HCT116 (cell line): ENCODE results near the gene AK2. TPM values are rescaled to one million over a fixed set of nuclear protein-coding genes. Genes with fewer than 3 reads are reported as not detected.

Experiments used
- ATAC-seq: fragments of 200-7000 bp; cut with Tn5 transposase; 2 replicates; pipeline ENCODE4 v1.9.1; 2020; ENCODE audit warnings: mild to moderate bottlenecking, moderate library complexity
- BruUV-seq: library from RNA; stranded (reverse); fragments of 400-500 nt; replicated peaks from 2 replicates; lab custom pipeline; 2021; lab: Mats Ljungman, UMichigan
- CTCF ChIA-PET: fragments of 300-600 bp; sonication (Branson Sonifier 250); formaldehyde crosslinking; loops from one replicate; lab custom pipeline; 2021; ENCODE audit warnings: antibody characterized with exemption; lab: Charles Lee
- POLR2A ChIA-PET: fragments of 300-600, 350-600 bp; sonication (Branson Sonifier 250); formaldehyde crosslinking; loops from one replicate; lab custom pipeline; 2021; ENCODE audit warnings: antibody characterized with exemption; lab: Charles Lee
- RAD21 ChIA-PET, 2 experiments: fragments of 300-600 bp; sonication (Branson Sonifier 250); formaldehyde crosslinking; loops; one replicate each; lab custom pipeline; 2023; ENCODE audit warnings: low total read pairs in 2 of 2; ENCODE audit not compliant: uncharacterized antibody in 2 of 2, unreplicated experiment in 2 of 2, low non-redundant PET in 1 of 2; lab: Charles Lee
- DNase-seq: peaks from one replicate; pipeline ENCODE4 v3.0.0-alpha.2; 2010; ENCODE audit warnings: low read depth, low spot score
- H2AFZ ChIP-seq: fragments of 200-600 bp; shearing (Covaris generic), sonication (generic); 2 replicates; pipeline ENCODE4 v1.6.1; 2017; ENCODE audit warnings: low read depth, mixed run types, mixed read lengths, antibody characterized with exemption, low read length; ENCODE audit not compliant: poor library complexity, severe bottlenecking
- H3K27ac ChIP-seq: 2 replicates; pipeline ENCODE4 v1.5.1; 2012; ENCODE audit warnings: low read depth, low read length
- H3K27me3 ChIP-seq: fragments of 200-600 bp; sonication (generic); 2 replicates; pipeline ENCODE4 v1.6.1; 2016; ENCODE audit warnings: mixed run types, low read length, mixed read lengths; ENCODE audit not compliant: insufficient read depth
- H3K36me3 ChIP-seq, 2 experiments: fragments of 200-500 bp in 1 of 2; fragments of 200-600 bp in 1 of 2; sonication (Bioruptor generic) in 1 of 2; sonication (generic) in 1 of 2; 2 replicates each; pipeline versions ENCODE4 v1.5.1 to v1.6.1; 2014 to 2016; ENCODE audit warnings: low read length in 2 of 2, inconsistent platforms in 1 of 2, mixed read lengths in 1 of 2, mixed run types in 1 of 2; ENCODE audit not compliant: insufficient read depth in 2 of 2, control insufficient read depth in 1 of 2
- H3K4me1 ChIP-seq, 2 experiments: fragments of 200-600 bp in 1 of 2; sonication (generic) in 1 of 2; 2 replicates each; pipeline versions ENCODE4 v1.5.1 to v1.6.1; 2012 to 2017; ENCODE audit warnings: low read length in 2 of 2, inconsistent platforms in 1 of 2, mild to moderate bottlenecking in 1 of 2, mixed read lengths in 1 of 2, mixed run types in 1 of 2, moderate library complexity in 1 of 2; ENCODE audit not compliant: insufficient read depth in 2 of 2, control insufficient read depth in 1 of 2
- H3K4me2 ChIP-seq: fragments of 200-600 bp; sonication (generic); 2 replicates; pipeline ENCODE4 v1.6.1; 2017; ENCODE audit warnings: mixed run types, low read length, mixed read lengths
- H3K4me3 ChIP-seq, 2 experiments: fragments of 200-600 bp in 1 of 2; sonication (generic) in 1 of 2; replicated peaks in 1 of 2; 2 replicates each; pipeline ENCODE4 v1.5.1; 2011 to 2016; ENCODE audit warnings: low read length in 2 of 2, control low read depth in 1 of 2, low read depth in 1 of 2, mild to moderate bottlenecking in 1 of 2, mixed read lengths in 1 of 2, mixed run types in 1 of 2
- H3K79me2 ChIP-seq: fragments of 200-600 bp; sonication (generic); 2 replicates; pipeline ENCODE4 v1.6.1; 2017; ENCODE audit warnings: mild to moderate bottlenecking, mixed run types, low read length, moderate library complexity, mixed read lengths; ENCODE audit not compliant: insufficient read depth
- H3K9ac ChIP-seq: fragments of 200-600 bp; sonication (generic); 2 replicates; pipeline ENCODE4 v1.6.1; 2016; ENCODE audit warnings: low read length, mixed read lengths
- H3K9me2 ChIP-seq: fragments of 200-600 bp; sonication (generic), shearing (Covaris generic); 2 replicates; pipeline ENCODE4 v1.6.1; 2017; ENCODE audit warnings: mixed run types, mild to moderate bottlenecking, moderate library complexity; ENCODE audit not compliant: insufficient read depth
- H3K9me3 ChIP-seq, 2 experiments: fragments of 200-500 bp in 1 of 2; fragments of 200-600 bp in 1 of 2; sonication (Bioruptor generic) in 1 of 2; sonication (generic) in 1 of 2; 2 replicates each; pipeline ENCODE4 v1.6.1; 2014 to 2017; ENCODE audit warnings: low read length in 2 of 2, mixed read lengths in 2 of 2, inconsistent platforms in 1 of 2, low read depth in 1 of 2, mild to moderate bottlenecking in 1 of 2, mixed run types in 1 of 2, moderate library complexity in 1 of 2; ENCODE audit not compliant: control insufficient read depth in 1 of 2, insufficient read depth in 1 of 2
- H4K20me1 ChIP-seq: fragments of 200-600 bp; sonication (generic), shearing (Covaris generic); 2 replicates; pipeline ENCODE4 v1.6.1; 2017; ENCODE audit warnings: mixed run types, mild to moderate bottlenecking, moderate library complexity; ENCODE audit not compliant: insufficient read depth
- ATF3 ChIP-seq: IDR thresholded peaks from 2 replicates; pipeline ENCODE4 v1.6.1; 2012
- CTCF ChIP-seq, 3 experiments: fragments of 200-600 bp in 1 of 3; sonication (generic) in 1 of 3; IDR thresholded peaks in 2 of 3; conservative IDR thresholded peaks in 1 of 3; 2 replicates each; pipeline ENCODE4 v1.5.1; 2012 to 2017; ENCODE audit warnings: low read depth in 2 of 3, low read length in 2 of 3, antibody characterized with exemption in 1 of 3, borderline replicate concordance in 1 of 3, control low read depth in 1 of 3, mild to moderate bottlenecking in 1 of 3, mixed read lengths in 1 of 3, mixed run types in 1 of 3, moderate library complexity in 1 of 3; ENCODE audit not compliant: insufficient read depth in 1 of 3
- EGR1 ChIP-seq: IDR thresholded peaks from 2 replicates; pipeline ENCODE4 v1.6.1; 2012; ENCODE audit warnings: low read depth
- ELF1 ChIP-seq: IDR thresholded peaks from 2 replicates; pipeline ENCODE4 v1.6.1; 2012; ENCODE audit warnings: low read depth, borderline replicate concordance
- JUND ChIP-seq: IDR thresholded peaks from 2 replicates; pipeline ENCODE4 v1.6.1; 2012
- MAX ChIP-seq: IDR thresholded peaks from 2 replicates; pipeline ENCODE4 v1.6.1; 2012
- POLR2A ChIP-seq: IDR thresholded peaks from 2 replicates; pipeline ENCODE4 v1.7.0; 2011; ENCODE audit warnings: borderline replicate concordance; ENCODE audit not compliant: insufficient read depth, insufficient read length; ENCODE audit errors: extremely low read depth
- POLR2AphosphoS5 ChIP-seq: IDR thresholded peaks from 2 replicates; pipeline ENCODE4 v1.6.1; 2011; ENCODE audit warnings: mild to moderate bottlenecking, low read depth, low read length, moderate library complexity
- RAD21 ChIP-seq: IDR thresholded peaks from 2 replicates; pipeline ENCODE4 v1.6.1; 2012; ENCODE audit warnings: low read depth, mild to moderate bottlenecking
- REST ChIP-seq: IDR thresholded peaks from 2 replicates; pipeline ENCODE4 v1.6.1; 2012; ENCODE audit warnings: low read depth
- SIN3A ChIP-seq: IDR thresholded peaks from 2 replicates; pipeline ENCODE4 v1.6.1; 2012; ENCODE audit warnings: low read depth
- SP1 ChIP-seq: IDR thresholded peaks from 2 replicates; pipeline ENCODE4 v1.6.1; 2012; ENCODE audit warnings: low read depth
- SRF ChIP-seq: IDR thresholded peaks from 2 replicates; pipeline ENCODE4 v1.6.1; 2012; ENCODE audit warnings: low read depth
- YY1 ChIP-seq: IDR thresholded peaks from 2 replicates; pipeline ENCODE4 v1.6.1; 2011; ENCODE audit warnings: low read length, low read depth, moderate library complexity, mild to moderate bottlenecking; ENCODE audit not compliant: insufficient replicate concordance; ENCODE audit errors: extremely low read depth
- ZBTB33 ChIP-seq: IDR thresholded peaks from 2 replicates; pipeline ENCODE4 v1.6.1; 2011; ENCODE audit warnings: mild to moderate bottlenecking, low read length, moderate library complexity; ENCODE audit not compliant: insufficient replicate concordance; ENCODE audit errors: extremely low read depth
- ZFX ChIP-seq: fragments of 450-650 bp; IDR thresholded peaks from 2 replicates; pipeline ENCODE4 v1.6.1; 2017
- ZNF274 ChIP-seq: fragments of 200-500 bp; sonication (Bioruptor generic); IDR thresholded peaks from 2 replicates; pipeline ENCODE4 v1.6.1; 2014; ENCODE audit warnings: mild to moderate bottlenecking, low read depth, low read length, inconsistent platforms
- intact Hi-C: fragments of 100-400 bp; cut with micrococcal nuclease; formaldehyde crosslinking; loops from 2 replicates; pipeline ENCODE4 v1.10.0; 2022
- total RNA-seq: library from RNA; stranded (reverse); gene quantifications from one replicate; pipeline ENCODE4 v1.2.1, GENCODE V29; 2021; ENCODE audit not compliant: unreplicated experiment

The AK2 gene
- total RNA-seq, 1 experiment from 2014 or later = 233 TPM

- H3K9ac ChIP-seq = no peak overlapping the region
- peaks cover 36 to 39% of the 10 kb centered on the region in 2 experiments; a peak in 3 of 4 replicates for H3K36me3 ChIP-seq
- H3K4me2 ChIP-seq = peak overlapping the region; percentile 20; the same call in 1 of the 2 replicates
- no TSS peak for BruUV-seq
- no peak overlapping the region for H3K4me3 ChIP-seq
- no peaks in the 10 kb centered on the region for H3K27me3 ChIP-seq
- H3K4me1 ChIP-seq = peaks cover 7 to 23% of the 10 kb centered on the region in 2 experiments
- intact Hi-C loops = loop anchor here (1.0 kb wide), 1 partner anchor 74 kb away; no protein-coding TSS in a partner anchor
- RAD21 ChIA-PET = interaction anchor here (1.0 to 1.2 kb wide), 4 partner anchors 43 to 79 kb away, joined by 3 to 10 read pairs (median 4); partner anchors contain the start of gene RNF19B (in 1 of the 2)
- DNase-seq (peak; percentile 57), ATAC-seq (peak; percentile 99)
- H3K27ac ChIP-seq = no peak overlapping the region
- POLR2A ChIA-PET = interaction anchor here (0.9 kb wide), 1 partner anchor 18 kb away, joined by 4 read pairs; no protein-coding TSS in a partner anchor
- CTCF ChIA-PET = interaction anchor here (0.7 to 3.9 kb wide), 8 partner anchors 8 to 131 kb away, joined by 3 to 41 read pairs (median 4); no protein-coding TSS in a partner anchor
- H2AFZ ChIP-seq = no peak overlapping the region
- no peaks in the 10 kb centered on the region for H3K9me3 ChIP-seq
- no peaks in the 10 kb centered on the region for H4K20me1 ChIP-seq
- no peaks in the 10 kb centered on the region for H3K9me2 ChIP-seq
- H3K79me2 ChIP-seq = peaks cover 4% of the 10 kb centered on the region; the same call in 1 of the 2 replicates
- TF ChIP-seq YY1 (peak; percentile 41), ZBTB33 (no peak), ZFX (no peak), REST (no peak), ATF3 (no peak), RAD21 (peak; percentile 83), POLR2AphosphoS5 (peak; percentile 61), SP1 (no peak), SRF (no peak; the same call in 1 of the 2 replicates), ZNF274 (no peak), MAX (no peak), CTCF (IDR thresholded peaks at IDR 0.05 in 2 of 3, conservative IDR thresholded peaks at IDR 0.05 in 1 of 3; ENCODE audit: borderline replicate concordance in 1 of 3, insufficient read depth in 1 of 3, low read depth in 2 of 3, low read length in 2 of 3) (peak; percentile 57 to 76 (median 66); a peak in 5 of 6 replicates), JUND (peak; percentile 65), ELF1 (no peak), SIN3A (peak; percentile 9; the same call in 1 of the 2 replicates), POLR2A (no peak), EGR1 (no peak)
Measured at GRCh38 chr1:33007190-33008050, 29.3 kb downstream of the AK2 start.
